Cardiac muscle cell (in vitro differentiated cells and primary cell): ENCODE data around the gene CCDC88C. TPM values are rescaled to one million over a fixed set of nuclear protein-coding genes. Genes with fewer than 3 reads are reported as not detected.

Experiments used
- DNase-seq, 2 donors: peaks; one replicate each; pipeline versions ENCODE4 v3.0.0 to v3.0.0-alpha.2; 2010 to 2017; ENCODE audit warnings: low read depth in 1 of 2, low spot score in 1 of 2
- H3K27ac ChIP-seq: fragments of 200-600 bp; sonication (generic); 2 replicates; pipeline ENCODE4 v1.5.1; 2016
- H3K27me3 ChIP-seq: fragments of 200-600 bp; sonication (generic); 2 replicates; pipeline ENCODE4 v1.6.0; 2016; ENCODE audit warnings: control low read depth
- H3K36me3 ChIP-seq: fragments of 200-600 bp; sonication (generic); 2 replicates; pipeline ENCODE4 v1.5.1; 2016; ENCODE audit warnings: control low read depth
- H3K4me1 ChIP-seq: fragments of 200-600 bp; sonication (generic); 2 replicates; pipeline ENCODE4 v1.8.1; 2017; ENCODE audit warnings: low read depth, mild to moderate bottlenecking, mixed run types
- H3K4me3 ChIP-seq: fragments of 200-600 bp; sonication (generic); 2 replicates; pipeline ENCODE4 v1.5.1; 2016; ENCODE audit warnings: mild to moderate bottlenecking
- H3K9me3 ChIP-seq: fragments of 200-600 bp; sonication (generic); 2 replicates; pipeline ENCODE4 v1.5.1; 2017; ENCODE audit warnings: low read depth, mild to moderate bottlenecking, control low read depth
- CTCF ChIP-seq: IDR thresholded peaks from 2 replicates; pipeline ENCODE4 v1.5.1; 2012; ENCODE audit warnings: low read depth, mild to moderate bottlenecking, low read length
- polyA plus RNA-seq: library from polyadenylated mRNA; unstranded; fragments of >200 nt; fragmentation: Nextera tagmentation; extraction: Ambion mirVana; gene quantifications from 2 replicates; pipeline ENCODE4 v1.2.1, GENCODE V29; 2016
- total RNA-seq: library from RNA; depleted of rRNA; stranded (reverse); fragments of >200 nt; gene quantifications from 2 replicates; pipeline ENCODE4 v1.2.3, GENCODE V29; 2016

The CCDC88C gene
- total and polyA plus RNA-seq, 2 experiments from 2014 or later = 0.49 to 1.2 TPM

GRCh38 chr14:91324606-91325575 is 92.7 kb downstream of the CCDC88C start:
- Histone ChIP-seq H3K4me3 (no peak overlapping the region), H3K27ac (no peak overlapping the region), H3K4me1 (peaks cover 5% of the 10 kb centered on the region), H3K9me3 (no peaks in the 10 kb centered on the region), H3K27me3 (peaks cover 83% of the 10 kb centered on the region), H3K36me3 (no peaks in the 10 kb centered on the region)
- peak in 1 of 2 donors; percentile 95 for DNase-seq
- TF ChIP-seq CTCF = no peak

GRCh38 chr14:91323671-91324605 is 93.7 kb downstream of the CCDC88C start:
- H3K4me3 ChIP-seq = no peak overlapping the region
- peaks cover 5% of the 10 kb centered on the region for H3K4me1 ChIP-seq
- peak; percentile 94 for TF ChIP-seq CTCF
- H3K36me3 ChIP-seq = no peaks in the 10 kb centered on the region
- no peak overlapping the region for H3K27ac ChIP-seq
- peak; percentile 64 to 80 for DNase-seq
- no peaks in the 10 kb centered on the region for H3K9me3 ChIP-seq
- peaks cover 80% of the 10 kb centered on the region for H3K27me3 ChIP-seq

DNA sequence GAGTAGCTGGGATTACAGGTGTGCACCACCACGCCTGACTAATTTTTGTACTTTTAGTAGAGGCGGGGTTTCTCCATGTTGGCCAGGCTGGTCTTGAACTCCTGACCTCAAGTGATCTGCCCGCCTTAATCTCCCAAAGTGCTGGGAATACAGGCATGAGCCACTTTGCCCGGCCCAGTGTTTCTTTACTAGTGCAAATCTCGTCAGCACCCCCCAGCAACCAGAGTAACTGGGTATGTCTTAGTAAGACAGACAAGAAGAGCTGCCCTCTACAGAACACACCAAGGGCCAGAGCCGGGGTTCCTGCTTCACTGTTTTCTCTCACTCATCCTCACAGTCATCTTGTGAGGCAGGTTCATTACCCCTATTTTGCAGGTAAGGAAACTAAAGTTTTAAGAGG is 94.6 kb downstream of the CCDC88C start:
- no peak overlapping the region for H3K4me3 ChIP-seq

DNA sequence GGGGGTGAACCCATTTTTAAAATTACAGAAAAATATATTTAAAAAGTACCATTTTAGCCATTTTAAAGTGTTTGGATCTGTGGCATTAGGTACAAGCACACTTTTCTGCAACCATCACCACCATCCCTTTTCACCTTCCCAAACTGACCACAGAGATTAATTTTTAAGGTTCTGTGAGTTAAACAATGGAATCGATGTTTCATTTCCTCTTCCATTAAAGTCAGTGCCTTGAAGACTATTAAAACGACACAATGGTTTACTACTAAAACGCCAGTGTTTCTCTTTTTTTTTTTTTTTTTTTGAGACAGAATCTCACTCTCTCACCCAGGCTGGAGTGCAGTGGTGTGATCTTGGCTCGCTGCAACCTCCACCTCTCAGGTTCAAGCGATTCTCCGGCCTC is 95.0 kb downstream of the CCDC88C start:
- H3K9me3 ChIP-seq = no peaks in the 10 kb centered on the region
- no peak for TF ChIP-seq CTCF
- H3K27ac ChIP-seq = no peak overlapping the region
- no peak for DNase-seq
- no peaks in the 10 kb centered on the region for H3K36me3 ChIP-seq
- H3K4me3 ChIP-seq = no peak overlapping the region
- peaks cover 5% of the 10 kb centered on the region for H3K4me1 ChIP-seq
- H3K27me3 ChIP-seq = peaks cover 79% of the 10 kb centered on the region

More for the DNA sequence above, 94.6 kb downstream of the CCDC88C start:
- no peak for DNase-seq
- H3K27me3 ChIP-seq = peaks cover 79% of the 10 kb centered on the region
- peaks cover 5% of the 10 kb centered on the region for H3K4me1 ChIP-seq
- H3K9me3 ChIP-seq = no peaks in the 10 kb centered on the region
- TF ChIP-seq CTCF = no peak
- no peak overlapping the region for H3K27ac ChIP-seq
- H3K36me3 ChIP-seq = no peaks in the 10 kb centered on the region

- no peak for TF ChIP-seq CTCF
- DNase-seq = no peak
- Histone ChIP-seq H3K36me3 (no peaks in the 10 kb centered on the region), H3K9me3 (no peaks in the 10 kb centered on the region), H3K4me3 (no peak overlapping the region), H3K4me1 (peaks cover 5% of the 10 kb centered on the region), H3K27me3 (peaks cover 78% of the 10 kb centered on the region), H3K27ac (no peak overlapping the region)
Measured at GRCh38 chr14:91321131-91321530, 96.5 kb downstream of the CCDC88C start.
